ENCODE measurements around the gene MTHFD1L.

MTHFD1L gene

GRCh38 chr6:150883521-150883920 is 18.0 kb downstream of the MTHFD1L start:
- no peaks in the 10 kb centered on the region for H3K9me3 ChIP-seq (ENCODE audit: control insufficient read depth, insufficient read depth, low read length)
- H3K27me3 ChIP-seq (ENCODE audit: control insufficient read depth, insufficient read depth, low read length): no peaks in the 10 kb centered on the region
- no CpG with 5 or more reads among the region's 3 CpGs for WGBS (ENCODE audit: insufficient coverage, insufficient read length)
- H3K4me3 ChIP-seq (ENCODE audit: low read length): no peak overlapping the region
- no peaks in the 10 kb centered on the region for H3K4me1 ChIP-seq (ENCODE audit: control insufficient read depth, insufficient read depth, low read length)
- H3K27ac ChIP-seq (ENCODE audit: low read length): no peak overlapping the region
- DNase-seq (ENCODE audit: low read depth, low spot score): no peak
- H3K36me3 ChIP-seq (ENCODE audit: control insufficient read depth, insufficient read depth, low read length): peaks cover 3% of the 10 kb centered on the region; the same call in 1 of the 2 replicates

GRCh38 chr6:150886155-150886554 is 20.7 kb downstream of the MTHFD1L start:
- no CpG with 5 or more reads among the region's 7 CpGs for WGBS (ENCODE audit: insufficient coverage, insufficient read length)
- Histone ChIP-seq H3K36me3 (ENCODE audit: control insufficient read depth, insufficient read depth, low read length) (peaks cover 5% of the 10 kb centered on the region; the same call in 1 of the 2 replicates), H3K27ac (ENCODE audit: low read length) (no peak overlapping the region), H3K4me1 (ENCODE audit: control insufficient read depth, insufficient read depth, low read length) (no peaks in the 10 kb centered on the region), H3K4me3 (ENCODE audit: low read length) (no peak overlapping the region), H3K27me3 (ENCODE audit: control insufficient read depth, insufficient read depth, low read length) (no peaks in the 10 kb centered on the region), H3K9me3 (ENCODE audit: control insufficient read depth, insufficient read depth, low read length) (no peaks in the 10 kb centered on the region)
- no peak for DNase-seq (ENCODE audit: low read depth, low spot score)

- no CpG with 5 or more reads among the region's 3 CpGs for WGBS (ENCODE audit: insufficient coverage, insufficient read length)
- no peak overlapping the region for H3K27ac ChIP-seq (ENCODE audit: low read length)
- no peaks in the 10 kb centered on the region for H3K27me3 ChIP-seq (ENCODE audit: control insufficient read depth, insufficient read depth, low read length)
- H3K4me3 ChIP-seq (ENCODE audit: low read length): no peak overlapping the region
- H3K4me1 ChIP-seq (ENCODE audit: control insufficient read depth, insufficient read depth, low read length): no peaks in the 10 kb centered on the region
- DNase-seq (ENCODE audit: low read depth, low spot score): no peak
- H3K36me3 ChIP-seq (ENCODE audit: control insufficient read depth, insufficient read depth, low read length): peaks cover 5% of the 10 kb centered on the region; the same call in 1 of the 2 replicates
- H3K9me3 ChIP-seq (ENCODE audit: control insufficient read depth, insufficient read depth, low read length): no peaks in the 10 kb centered on the region
These were observed 22.6 kb downstream of the MTHFD1L start for GRCh38 chr6:150887978-150888563.

GRCh38 chr6:150890346-150890745 is 24.8 kb downstream of the MTHFD1L start:
- Histone ChIP-seq H3K27ac (ENCODE audit: low read length) (no peak overlapping the region), H3K27me3 (ENCODE audit: control insufficient read depth, insufficient read depth, low read length) (no peaks in the 10 kb centered on the region), H3K9me3 (ENCODE audit: control insufficient read depth, insufficient read depth, low read length) (no peaks in the 10 kb centered on the region), H3K4me3 (ENCODE audit: low read length) (no peak overlapping the region), H3K4me1 (ENCODE audit: control insufficient read depth, insufficient read depth, low read length) (no peaks in the 10 kb centered on the region), H3K36me3 (ENCODE audit: control insufficient read depth, insufficient read depth, low read length) (peaks cover 5% of the 10 kb centered on the region; the same call in 1 of the 2 replicates)
- no CpG with 5 or more reads among the region's 13 CpGs for WGBS (ENCODE audit: insufficient coverage, insufficient read length)
- no peak for DNase-seq (ENCODE audit: low read depth, low spot score)

GRCh38 chr6:150891888-150892485 is 26.5 kb downstream of the MTHFD1L start:
- Histone ChIP-seq H3K4me3 (ENCODE audit: low read length) (no peak overlapping the region), H3K9me3 (ENCODE audit: control insufficient read depth, insufficient read depth, low read length) (no peaks in the 10 kb centered on the region), H3K27ac (ENCODE audit: low read length) (no peak overlapping the region), H3K36me3 (ENCODE audit: control insufficient read depth, insufficient read depth, low read length) (peaks cover 2% of the 10 kb centered on the region; the same call in 1 of the 2 replicates), H3K27me3 (ENCODE audit: control insufficient read depth, insufficient read depth, low read length) (no peaks in the 10 kb centered on the region), H3K4me1 (ENCODE audit: control insufficient read depth, insufficient read depth, low read length) (no peaks in the 10 kb centered on the region)
- DNase-seq (ENCODE audit: low read depth, low spot score): peak; percentile 50
- WGBS (ENCODE audit: insufficient coverage, insufficient read length): no CpG with 5 or more reads among the region's 7 CpGs

- Histone ChIP-seq H3K27ac (ENCODE audit: low read length) (no peak overlapping the region), H3K27me3 (ENCODE audit: control insufficient read depth, insufficient read depth, low read length) (no peaks in the 10 kb centered on the region), H3K9me3 (ENCODE audit: control insufficient read depth, insufficient read depth, low read length) (no peaks in the 10 kb centered on the region), H3K4me1 (ENCODE audit: control insufficient read depth, insufficient read depth, low read length) (no peaks in the 10 kb centered on the region), H3K36me3 (ENCODE audit: control insufficient read depth, insufficient read depth, low read length) (peaks cover 2% of the 10 kb centered on the region; the same call in 1 of the 2 replicates), H3K4me3 (ENCODE audit: low read length) (no peak overlapping the region)
- WGBS (ENCODE audit: insufficient coverage, insufficient read length): no CpG with 5 or more reads among the region's 8 CpGs
- DNase-seq (ENCODE audit: low read depth, low spot score): no peak
These were observed 28.8 kb downstream of the MTHFD1L start for GRCh38 chr6:150894191-150894744.

GRCh38 chr6:150894935-150895552 is 29.5 kb downstream of the MTHFD1L start:
- no CpG with 5 or more reads among the region's 12 CpGs for WGBS (ENCODE audit: insufficient coverage, insufficient read length)
- DNase-seq (ENCODE audit: low read depth, low spot score): no peak
- H3K4me3 ChIP-seq (ENCODE audit: low read length): no peak overlapping the region
- H3K27ac ChIP-seq (ENCODE audit: low read length): no peak overlapping the region
- no peaks in the 10 kb centered on the region for H3K27me3 ChIP-seq (ENCODE audit: control insufficient read depth, insufficient read depth, low read length)
- no peaks in the 10 kb centered on the region for H3K4me1 ChIP-seq (ENCODE audit: control insufficient read depth, insufficient read depth, low read length)
- no peaks in the 10 kb centered on the region for H3K9me3 ChIP-seq (ENCODE audit: control insufficient read depth, insufficient read depth, low read length)
- H3K36me3 ChIP-seq (ENCODE audit: control insufficient read depth, insufficient read depth, low read length): no peaks in the 10 kb centered on the region

- no peak for DNase-seq (ENCODE audit: low read depth, low spot score)
- WGBS (ENCODE audit: insufficient coverage, insufficient read length): no CpG with 5 or more reads among the region's 4 CpGs
- no peak overlapping the region for H3K4me3 ChIP-seq (ENCODE audit: low read length)
- no peak overlapping the region for H3K27ac ChIP-seq (ENCODE audit: low read length)
- H3K27me3 ChIP-seq (ENCODE audit: control insufficient read depth, insufficient read depth, low read length): no peaks in the 10 kb centered on the region
- H3K36me3 ChIP-seq (ENCODE audit: control insufficient read depth, insufficient read depth, low read length): no peaks in the 10 kb centered on the region
- no peaks in the 10 kb centered on the region for H3K4me1 ChIP-seq (ENCODE audit: control insufficient read depth, insufficient read depth, low read length)
- no peaks in the 10 kb centered on the region for H3K9me3 ChIP-seq (ENCODE audit: control insufficient read depth, insufficient read depth, low read length)
These were observed 30.6 kb downstream of the MTHFD1L start for GRCh38 chr6:150895928-150896632.

- Histone ChIP-seq H3K36me3 (ENCODE audit: control insufficient read depth, insufficient read depth, low read length) (no peaks in the 10 kb centered on the region), H3K27ac (ENCODE audit: low read length) (no peak overlapping the region), H3K4me3 (ENCODE audit: low read length) (no peak overlapping the region), H3K9me3 (ENCODE audit: control insufficient read depth, insufficient read depth, low read length) (no peaks in the 10 kb centered on the region), H3K27me3 (ENCODE audit: control insufficient read depth, insufficient read depth, low read length) (no peaks in the 10 kb centered on the region), H3K4me1 (ENCODE audit: control insufficient read depth, insufficient read depth, low read length) (no peaks in the 10 kb centered on the region)
- DNase-seq (ENCODE audit: low read depth, low spot score): no peak
- WGBS (ENCODE audit: insufficient coverage, insufficient read length): no CpG with 5 or more reads among the region's 7 CpGs
These were observed 32.0 kb downstream of the MTHFD1L start for GRCh38 chr6:150897400-150897943.
